Measurements from ENCODE around the gene NXPE2. TPM values are rescaled to one million over a fixed set of nuclear protein-coding genes. Genes with fewer than 3 reads are reported as not detected.

The NXPE2 gene
- polyA plus RNA-seq, 3 donors, result not detected

DNA sequence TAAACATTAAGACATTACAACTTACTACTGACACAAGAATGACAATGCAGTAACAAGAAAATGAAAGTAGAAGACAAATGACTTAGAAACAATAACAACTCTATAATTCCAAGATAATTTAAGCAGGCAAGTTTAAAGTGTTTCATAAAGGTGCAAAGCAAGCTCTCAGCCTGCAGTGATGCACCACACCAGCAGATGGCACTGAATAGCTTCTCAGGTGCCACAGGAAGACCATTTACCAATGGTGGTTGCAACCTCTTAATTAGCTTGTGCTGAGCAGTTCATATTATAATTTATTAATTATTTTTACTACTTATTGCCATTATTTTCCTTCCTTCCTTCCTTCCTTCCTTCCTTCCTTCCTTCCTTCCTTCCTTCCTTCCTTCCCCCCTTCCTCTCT is 60.6 kb downstream of the NXPE2 start:
- DNase-seq, result no peak
- Histone ChIP-seq H3K4me1 (ENCODE audit: control insufficient read depth in 1 of 2, insufficient read depth in 2 of 2, low read length in 2 of 2) (no peaks in the 10 kb centered on the region), H2AFZ (ENCODE audit: insufficient read depth, low read depth, low read length, poor library complexity, severe bottlenecking) (no peak overlapping the region), H3K4me2 (replicated peaks; ENCODE audit: extremely low read depth, low read length, poor library complexity, severe bottlenecking) (no peak overlapping the region), H3K9me3 (replicated peaks in 1 of 2; ENCODE audit: control insufficient read depth in 1 of 2, insufficient read depth in 1 of 2, low read length in 2 of 2) (no peaks in the 10 kb centered on the region), H4K20me1 (ENCODE audit: insufficient read depth, low read length) (no peaks in the 10 kb centered on the region), H3K27ac (ENCODE audit: low read depth in 1 of 2, low read length in 2 of 2) (no peak overlapping the region), H3K4me3 (replicated peaks in 1 of 3; ENCODE audit: low read depth in 2 of 3, low read length in 3 of 3) (no peak overlapping the region), H3K36me3 (replicated peaks in 1 of 2; ENCODE audit: control insufficient read depth in 1 of 2, insufficient read depth in 2 of 2, low read length in 2 of 2) (no peaks in the 10 kb centered on the region), H3K79me2 (ENCODE audit: insufficient read depth, low read length) (no peaks in the 10 kb centered on the region), H3K9ac (ENCODE audit: insufficient read depth, low read length, poor library complexity, severe bottlenecking) (no peak overlapping the region), H3K27me3 (ENCODE audit: control insufficient read depth in 2 of 2, insufficient read depth in 2 of 2, low read length in 2 of 2) (no peaks in the 10 kb centered on the region)
- no peaks in the 10 kb centered on the region for H3K36me3 Mint-ChIP-seq
- TF ChIP-seq CTCF (IDR thresholded peaks at IDR 0.05), result peak; percentile 46
- no peaks in the 10 kb centered on the region for H3K4me1 Mint-ChIP-seq
- no peak overlapping the region for H3K4me3 Mint-ChIP-seq
- intact Hi-C loops (cut with micrococcal nuclease), result no loop called here
- peaks cover 0 to 2% (median 0%) of the 10 kb centered on the region in 7 donors for H3K9me3 Mint-ChIP-seq
- H3K27me3 Mint-ChIP-seq (ENCODE audit: low read depth in 3 of 3), result no peaks in the 10 kb centered on the region
- H3K27ac Mint-ChIP-seq, result no peak overlapping the region

GRCh38 chr11:114745150-114745671 is 66.9 kb downstream of the NXPE2 start:
- H3K27ac Mint-ChIP-seq, result no peak overlapping the region
- Histone ChIP-seq H3K4me1 (ENCODE audit: control insufficient read depth in 1 of 2, insufficient read depth in 2 of 2, low read length in 2 of 2) (no peaks in the 10 kb centered on the region), H3K9me3 (replicated peaks in 1 of 2; ENCODE audit: control insufficient read depth in 1 of 2, insufficient read depth in 1 of 2, low read length in 2 of 2) (no peaks in the 10 kb centered on the region), H4K20me1 (ENCODE audit: insufficient read depth, low read length) (no peaks in the 10 kb centered on the region), H3K9ac (ENCODE audit: insufficient read depth, low read length, poor library complexity, severe bottlenecking) (no peak overlapping the region), H3K36me3 (replicated peaks in 1 of 2; ENCODE audit: control insufficient read depth in 1 of 2, insufficient read depth in 2 of 2, low read length in 2 of 2) (no peaks in the 10 kb centered on the region), H3K27ac (ENCODE audit: low read depth in 1 of 2, low read length in 2 of 2) (no peak overlapping the region), H3K27me3 (ENCODE audit: control insufficient read depth in 2 of 2, insufficient read depth in 2 of 2, low read length in 2 of 2) (no peaks in the 10 kb centered on the region), H3K4me2 (replicated peaks; ENCODE audit: extremely low read depth, low read length, poor library complexity, severe bottlenecking) (no peak overlapping the region), H2AFZ (ENCODE audit: insufficient read depth, low read depth, low read length, poor library complexity, severe bottlenecking) (no peak overlapping the region), H3K79me2 (ENCODE audit: insufficient read depth, low read length) (no peaks in the 10 kb centered on the region), H3K4me3 (replicated peaks in 1 of 3; ENCODE audit: low read depth in 2 of 3, low read length in 3 of 3) (no peak overlapping the region)
- H3K36me3 Mint-ChIP-seq, result no peaks in the 10 kb centered on the region
- intact Hi-C loops (cut with micrococcal nuclease), result no loop called here
- no peaks in the 10 kb centered on the region for H3K4me1 Mint-ChIP-seq
- TF ChIP-seq CTCF (IDR thresholded peaks at IDR 0.05), result no peak
- peaks cover 0 to 4% (median 0%) of the 10 kb centered on the region in 7 donors for H3K9me3 Mint-ChIP-seq
- H3K4me3 Mint-ChIP-seq, result no peak overlapping the region
- no peak for DNase-seq
- H3K27me3 Mint-ChIP-seq (ENCODE audit: low read depth in 3 of 3), result peaks cover 0 to 2% (median 2%) of the 10 kb centered on the region in 3 donors
- no CpG with 5 or more reads among the region's 2 CpGs for WGBS (ENCODE audit: insufficient coverage)
